ENCODE data around the gene ENOX1. TPM values are rescaled to one million over a fixed set of nuclear protein-coding genes. Genes with fewer than 3 reads are reported as not detected.

Gene ENOX1
- total and polyA plus RNA-seq, 8 donors, result 0.23 to 2.0 (median 0.94) TPM

DNA sequence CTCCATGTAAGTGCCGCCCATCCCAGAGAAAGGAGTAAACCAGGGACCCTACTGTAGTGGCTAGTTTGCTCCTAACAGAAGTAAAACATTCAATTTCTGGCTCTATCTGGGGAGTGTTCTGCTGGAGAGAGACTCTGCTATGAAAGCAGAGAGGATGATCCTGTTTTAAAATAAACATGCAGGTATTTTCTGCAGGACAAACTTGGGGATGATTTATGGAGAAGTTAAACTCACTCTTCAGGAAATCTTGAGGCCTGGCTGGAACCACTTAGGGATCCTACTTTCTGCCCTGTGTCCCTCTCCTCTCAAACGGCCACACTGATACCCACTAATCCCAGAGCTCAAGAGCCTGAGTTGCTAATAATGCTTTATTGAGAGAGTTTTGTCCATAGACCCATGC is 482.3 kb downstream of the ENOX1 start:
- H3K9me3 ChIP-seq, result no peaks in the 10 kb centered on the region
- H3K4me1 ChIP-seq, result peaks cover 0 to 8% (median 6%) of the 10 kb centered on the region in 3 donors
- no peaks in the 10 kb centered on the region for H3K27me3 ChIP-seq
- intact Hi-C loops (cut with DNase I), result loop anchor here in 2 of 3 donors (10.0 kb wide), 2 partner anchors 480 to 500 kb away; partner anchors contain the start of gene ENOX1 (in 1 of the 2)
- H3K4me3 ChIP-seq, result no peak overlapping the region
- H3K27ac ChIP-seq, result no peak overlapping the region
- no peak for DNase-seq
- no peak for FAIRE-seq
- no peaks in the 10 kb centered on the region for H3K36me3 ChIP-seq
- WGBS, 2 donors, result 86% methylated on average over 2 of the region's 2 CpGs
- no peak for ATAC-seq
- TF ChIP-seq, protein P1, sequence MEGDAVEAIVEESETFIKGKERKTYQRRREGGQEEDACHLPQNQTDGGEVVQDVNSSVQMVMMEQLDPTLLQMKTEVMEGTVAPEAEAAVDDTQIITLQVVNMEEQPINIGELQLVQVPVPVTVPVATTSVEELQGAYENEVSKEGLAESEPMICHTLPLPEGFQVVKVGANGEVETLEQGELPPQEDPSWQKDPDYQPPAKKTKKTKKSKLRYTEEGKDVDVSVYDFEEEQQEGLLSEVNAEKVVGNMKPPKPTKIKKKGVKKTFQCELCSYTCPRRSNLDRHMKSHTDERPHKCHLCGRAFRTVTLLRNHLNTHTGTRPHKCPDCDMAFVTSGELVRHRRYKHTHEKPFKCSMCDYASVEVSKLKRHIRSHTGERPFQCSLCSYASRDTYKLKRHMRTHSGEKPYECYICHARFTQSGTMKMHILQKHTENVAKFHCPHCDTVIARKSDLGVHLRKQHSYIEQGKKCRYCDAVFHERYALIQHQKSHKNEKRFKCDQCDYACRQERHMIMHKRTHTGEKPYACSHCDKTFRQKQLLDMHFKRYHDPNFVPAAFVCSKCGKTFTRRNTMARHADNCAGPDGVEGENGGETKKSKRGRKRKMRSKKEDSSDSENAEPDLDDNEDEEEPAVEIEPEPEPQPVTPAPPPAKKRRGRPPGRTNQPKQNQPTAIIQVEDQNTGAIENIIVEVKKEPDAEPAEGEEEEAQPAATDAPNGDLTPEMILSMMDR (IDR thresholded peaks at IDR 0.05), result no peak

DNA sequence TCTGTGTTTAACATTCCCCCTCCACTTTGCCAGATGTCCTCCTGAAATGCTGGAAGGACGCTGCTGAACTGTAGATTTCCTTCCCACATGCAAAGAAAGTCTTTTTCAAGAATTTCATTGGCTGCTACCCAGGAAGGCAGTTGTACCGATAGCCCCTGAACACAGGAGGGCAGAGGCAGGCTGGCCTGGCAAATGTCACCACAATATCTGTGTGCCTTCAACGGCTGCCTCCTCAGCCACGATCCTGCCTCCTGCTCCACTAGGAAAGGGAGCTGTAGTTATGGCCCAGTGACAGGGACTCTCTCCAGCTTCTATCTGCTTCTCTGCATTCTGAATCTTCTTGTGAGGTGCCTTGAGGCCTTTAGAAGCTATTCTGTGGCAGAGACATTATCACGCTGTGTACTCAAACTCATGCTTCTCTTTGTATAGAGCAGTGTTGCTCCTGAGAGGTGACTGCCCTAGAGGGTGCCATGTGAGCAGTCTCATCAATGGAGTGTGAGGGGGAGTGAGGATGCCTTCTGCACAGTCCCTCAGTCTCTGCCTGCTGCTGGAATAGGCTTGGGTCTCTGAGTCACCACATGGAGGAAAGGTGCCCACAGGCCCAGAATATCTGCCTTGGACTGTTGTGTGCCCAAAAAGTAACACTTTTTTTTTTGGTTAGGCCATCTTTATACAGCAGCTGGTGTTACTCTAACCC is 483.6 kb downstream of the ENOX1 start:
- no peak for FAIRE-seq
- Histone ChIP-seq H3K36me3 (no peaks in the 10 kb centered on the region), H3K9me3 (no peaks in the 10 kb centered on the region), H3K4me3 (no peak overlapping the region), H3K27me3 (no peaks in the 10 kb centered on the region), H3K4me1 (peaks cover 0 to 8% (median 6%) of the 10 kb centered on the region in 3 donors), H3K27ac (no peak overlapping the region)
- peak; percentile 59 to 83 (median 71) for DNase-seq
- peak; percentile 93 to 96 (median 94) for ATAC-seq
- TF ChIP-seq, protein P1 (IDR thresholded peaks at IDR 0.05), result peak; percentile 16 to 63 (median 47)
- intact Hi-C loops (cut with DNase I), result loop anchor here in 2 of 3 donors (10.0 kb wide), 2 partner anchors 482 to 502 kb away; partner anchors contain the start of gene ENOX1 (in 1 of the 2)
- WGBS, 2 donors, result 19 to 21% methylated on average over 5 of the region's 5 CpGs

DNA sequence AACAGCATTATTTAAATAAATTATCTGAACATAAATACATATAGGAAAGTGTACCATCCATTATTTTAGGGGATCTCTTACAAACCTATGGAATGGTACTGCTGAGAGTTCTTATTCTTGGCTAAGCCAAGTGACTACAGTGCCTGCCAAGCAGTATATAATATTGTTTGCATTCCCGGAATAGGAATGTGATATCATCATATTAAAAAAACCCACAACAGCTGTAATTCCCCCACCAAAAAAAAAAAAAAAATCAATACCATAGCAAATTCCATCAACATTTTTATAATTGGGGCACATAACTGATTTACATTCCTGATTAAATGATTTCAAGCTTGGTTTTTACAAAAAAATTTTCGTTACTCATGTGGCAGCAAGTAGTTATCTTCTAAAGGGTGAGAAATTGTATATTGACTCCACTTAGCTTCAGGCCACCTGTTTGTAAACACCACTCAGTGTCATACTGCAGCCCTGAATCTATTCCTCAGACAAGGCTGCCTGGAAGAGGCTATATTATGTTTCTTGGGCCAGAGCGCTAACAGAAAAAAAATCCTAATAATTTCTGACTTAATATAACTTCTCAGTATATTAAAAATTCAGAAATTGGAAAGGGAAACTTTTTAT is 485.3 kb downstream of the ENOX1 start:
- TF ChIP-seq, protein P1 (IDR thresholded peaks at IDR 0.05), result no peak
- Histone ChIP-seq H3K27ac (no peak overlapping the region), H3K4me1 (peaks cover 0 to 8% (median 6%) of the 10 kb centered on the region in 3 donors), H3K27me3 (no peaks in the 10 kb centered on the region), H3K4me3 (no peak overlapping the region), H3K36me3 (no peaks in the 10 kb centered on the region), H3K9me3 (no peaks in the 10 kb centered on the region)
- intact Hi-C loops (cut with DNase I), result loop anchor here in 2 of 3 donors (10.0 kb wide), 2 partner anchors 483 to 503 kb away; partner anchors contain the start of gene ENOX1 (in 1 of the 2)
- ATAC-seq (no peak), FAIRE-seq (no peak), DNase-seq (no peak)
- WGBS, 2 donors, result 42 to 45% methylated on average over 3 of the region's 3 CpGs

DNA sequence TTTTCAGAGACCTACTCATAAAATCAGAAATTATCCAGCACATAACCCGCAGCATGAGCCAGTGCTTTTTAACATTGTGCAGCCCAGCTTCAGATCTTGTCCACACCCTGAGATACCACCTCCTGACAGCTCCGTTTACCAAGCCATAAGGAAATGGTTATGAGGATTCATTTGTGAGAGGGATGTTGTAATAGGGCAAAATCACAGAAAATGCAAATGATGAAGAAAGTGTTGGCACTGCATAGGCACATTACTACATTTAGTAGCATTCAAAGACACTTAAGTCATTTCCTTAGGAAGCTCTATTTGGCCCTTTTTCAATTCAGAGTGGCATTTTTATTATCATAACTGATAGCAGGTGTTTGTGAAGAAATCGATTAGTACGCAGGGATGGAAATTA is 485.9 kb downstream of the ENOX1 start:
- ATAC-seq, result no peak
- Histone ChIP-seq H3K4me3 (no peak overlapping the region), H3K4me1 (peaks cover 0 to 8% (median 6%) of the 10 kb centered on the region in 3 donors), H3K27ac (no peak overlapping the region), H3K27me3 (no peaks in the 10 kb centered on the region), H3K36me3 (no peaks in the 10 kb centered on the region), H3K9me3 (no peaks in the 10 kb centered on the region)
- TF ChIP-seq, protein P1 (IDR thresholded peaks at IDR 0.05), result no peak
- no peak for FAIRE-seq
- no peak for DNase-seq
- intact Hi-C loops (cut with DNase I), result loop anchor here in 2 of 3 donors (10.0 kb wide), 2 partner anchors 484 to 504 kb away; partner anchors contain the start of gene ENOX1 (in 1 of the 2)
- WGBS, 2 donors, result 31 to 36% methylated on average over 4 of the region's 4 CpGs
